WERI-Rb-1 (cell line): ENCODE results near the gene TRIP12.

ENCODE experiments used
- DNase-seq: peaks from one replicate; pipeline ENCODE4 v3.0.0-alpha.2; 2020
- H3K27ac ChIP-seq: fragments of 250-450 bp; sonication (Bioruptor Pico); 2 replicates; pipeline ENCODE4 v1.5.1; 2020; ENCODE audit warnings: mild to moderate bottlenecking, moderate library complexity
- H3K27me3 ChIP-seq: fragments of 250-450 bp; sonication (Bioruptor Pico); 2 replicates; pipeline ENCODE4 v1.5.1; 2021; ENCODE audit warnings: mild to moderate bottlenecking, low read depth, moderate library complexity; ENCODE audit not compliant: insufficient read depth, severe bottlenecking
- H3K36me3 ChIP-seq: fragments of 250-450 bp; sonication (Bioruptor Pico); 2 replicates; pipeline ENCODE4 v1.5.1; 2020; ENCODE audit warnings: mild to moderate bottlenecking, moderate library complexity
- H3K4me3 ChIP-seq: 2 replicates; pipeline ENCODE4 v1.5.1; 2011; ENCODE audit warnings: low read depth, mild to moderate bottlenecking, control low read depth, low read length
- H3K9me3 ChIP-seq: fragments of 250-450 bp; sonication (Bioruptor Pico); 2 replicates; pipeline ENCODE4 v1.5.1; 2021; ENCODE audit warnings: mild to moderate bottlenecking, moderate library complexity; ENCODE audit not compliant: severe bottlenecking
- CTCF ChIP-seq: IDR thresholded peaks from 2 replicates; pipeline ENCODE4 v1.5.1; 2011; ENCODE audit warnings: low read depth, mild to moderate bottlenecking, control low read depth, inconsistent platforms, low read length

TRIP12 gene

GRCh38 chr2:229888031-229888430 is 33.8 kb downstream of the TRIP12 start:
- Histone ChIP-seq H3K9me3 (no peaks in the 10 kb centered on the region), H3K27ac (no peak overlapping the region), H3K27me3 (no peaks in the 10 kb centered on the region), H3K36me3 (no peaks in the 10 kb centered on the region), H3K4me3 (no peak overlapping the region)
- no peak for DNase-seq
- no peak for TF ChIP-seq CTCF

- no peak for DNase-seq
- TF ChIP-seq CTCF: no peak
- H3K9me3 ChIP-seq: no peaks in the 10 kb centered on the region
Observed at GRCh38 chr2:229887441-229887840, 34.4 kb downstream of the TRIP12 start.

GRCh38 chr2:229884775-229885699 is 36.8 kb downstream of the TRIP12 start:
- DNase-seq: no peak
- no peaks in the 10 kb centered on the region for H3K27me3 ChIP-seq
- H3K9me3 ChIP-seq: no peaks in the 10 kb centered on the region
- H3K4me3 ChIP-seq: no peak overlapping the region
- no peaks in the 10 kb centered on the region for H3K36me3 ChIP-seq
- no peak overlapping the region for H3K27ac ChIP-seq
- TF ChIP-seq CTCF: no peak

More at GRCh38 chr2:229887441-229887840, 34.4 kb downstream of the TRIP12 start:
- Histone ChIP-seq H3K27ac (no peak overlapping the region), H3K36me3 (no peaks in the 10 kb centered on the region), H3K27me3 (no peaks in the 10 kb centered on the region), H3K4me3 (no peak overlapping the region)

- no peak for TF ChIP-seq CTCF
- Histone ChIP-seq H3K27me3 (no peaks in the 10 kb centered on the region), H3K4me3 (no peak overlapping the region), H3K27ac (no peak overlapping the region), H3K9me3 (no peaks in the 10 kb centered on the region), H3K36me3 (peaks cover 20% of the 10 kb centered on the region)
- DNase-seq: no peak
Observed at GRCh38 chr2:229882583-229882982, 39.2 kb downstream of the TRIP12 start.

- H3K9me3 ChIP-seq: no peaks in the 10 kb centered on the region
- peaks cover 23% of the 10 kb centered on the region for H3K36me3 ChIP-seq
- H3K27me3 ChIP-seq: no peaks in the 10 kb centered on the region
- no peak overlapping the region for H3K27ac ChIP-seq
- DNase-seq: no peak
- no peak overlapping the region for H3K4me3 ChIP-seq
- TF ChIP-seq CTCF: no peak
Observed at GRCh38 chr2:229880892-229881586, 40.8 kb downstream of the TRIP12 start.
